GM12873 (cell line): ENCODE data around the gene PTPN14.

Experiments used
- CTCF ChIP-seq: IDR thresholded peaks from 2 replicates; pipeline ENCODE4 v1.5.1; 2012; ENCODE audit warnings: low read depth, mild to moderate bottlenecking, moderate library complexity, low read length, control low read depth; ENCODE audit not compliant: insufficient read depth; ENCODE audit errors: missing control alignments

Gene PTPN14

GRCh38 chr1:214464445-214465287 is 86.7 kb downstream of the PTPN14 start:
- no peak for TF ChIP-seq CTCF

- no peak for TF ChIP-seq CTCF
Observed at GRCh38 chr1:214463596-214463995, 87.8 kb downstream of the PTPN14 start.

- TF ChIP-seq CTCF: no peak
Observed at GRCh38 chr1:214462882-214463281, 88.5 kb downstream of the PTPN14 start.

- TF ChIP-seq CTCF: no peak
Observed at GRCh38 chr1:214461305-214461704, 90.1 kb downstream of the PTPN14 start.

- TF ChIP-seq CTCF: no peak
Observed at GRCh38 chr1:214460304-214460916, 91.0 kb downstream of the PTPN14 start.

- TF ChIP-seq CTCF: no peak
Observed at GRCh38 chr1:214459895-214460294, 91.5 kb downstream of the PTPN14 start.

- TF ChIP-seq CTCF: no peak
Observed at GRCh38 chr1:214458541-214458940, 92.9 kb downstream of the PTPN14 start.
